ENCODE measurements around the gene FOS.

DNA sequence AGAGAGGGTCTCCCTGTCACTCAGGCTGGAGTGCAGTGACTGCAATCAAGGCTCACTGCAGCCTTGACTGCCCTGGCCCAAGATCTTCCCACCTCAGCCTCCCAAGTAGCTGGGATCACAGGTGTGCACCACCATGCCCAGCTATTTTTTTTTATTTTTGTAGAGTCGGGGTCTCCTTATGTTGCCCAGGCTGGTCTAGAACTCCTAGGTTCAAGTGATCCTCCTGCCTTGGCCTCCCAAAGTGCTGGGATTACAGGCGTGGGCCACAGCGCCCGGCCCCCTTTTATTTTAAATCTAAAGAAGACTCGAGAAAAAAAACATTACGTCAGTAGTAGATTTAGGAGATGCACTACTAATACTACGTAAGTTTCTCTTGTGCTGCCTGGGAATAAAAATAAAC is 14.3 kb downstream of the FOS start:
- TF ChIP-seq EZH2 (IDR thresholded peaks at IDR 0.05; ENCODE audit: insufficient read depth, poor library complexity, severe bottlenecking) = no peak
- TF ChIP-seq EZH2phosphoT487 (IDR thresholded peaks at IDR 0.05; ENCODE audit: insufficient read depth, low read depth) = no peak
